NCI-H2107 treated with DMSO at 0.1 percent for 48 hours (cell line): ENCODE measurements around the gene TBCD.

Experiments used
- DNase-seq: peaks from one replicate; lab custom pipeline; 2025; ENCODE audit not compliant: unreplicated experiment; lab: John Stamatoyannopoulos, UW

The TBCD gene

DNA sequence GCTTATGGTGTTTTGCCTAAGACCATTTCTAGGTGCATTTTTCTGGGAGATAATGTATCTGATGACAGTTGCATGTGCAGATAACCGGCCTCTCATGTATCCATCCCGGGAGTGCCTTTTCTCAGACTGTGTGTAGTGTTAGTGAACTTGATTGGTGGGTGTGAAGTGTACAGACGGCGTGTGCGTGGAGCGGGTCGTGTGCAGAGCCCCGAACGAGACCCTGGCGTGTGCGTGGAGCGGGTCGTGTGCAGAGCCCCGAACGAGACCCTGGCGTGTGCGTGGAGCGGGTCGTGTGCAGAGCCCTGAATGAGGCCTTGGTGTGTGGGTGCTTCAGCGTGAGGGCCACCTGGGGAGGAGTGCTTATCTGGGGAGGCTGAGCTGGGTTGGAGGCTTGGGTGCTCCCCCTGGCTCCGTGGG is 116.9 kb downstream of the TBCD start:
- no peak for DNase-seq

DNA sequence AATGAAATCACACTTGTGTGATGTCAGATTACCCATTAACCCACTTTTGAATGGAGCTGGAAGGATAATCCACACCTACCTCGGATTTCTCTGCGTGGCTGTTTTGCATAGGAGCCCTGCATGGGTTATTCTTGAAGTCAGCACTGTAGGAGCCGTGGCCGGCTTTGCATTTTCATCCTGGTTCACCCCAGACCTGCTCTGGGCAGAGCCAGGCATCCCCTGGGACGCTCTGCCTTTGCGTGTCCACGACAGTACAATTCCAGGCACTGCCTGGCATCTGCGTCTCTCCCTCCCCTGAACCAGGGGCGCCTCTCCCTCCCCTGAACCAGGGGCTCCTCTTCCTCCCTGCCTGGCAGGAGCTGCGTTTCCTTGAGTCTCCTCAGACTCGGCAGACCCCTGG is 117.7 kb downstream of the TBCD start:
- DNase-seq, result no peak

GRCh38 chr17:82870091-82870491 is 118.2 kb downstream of the TBCD start:
- no peak for DNase-seq

GRCh38 chr17:82870541-82870940 is 118.7 kb downstream of the TBCD start:
- DNase-seq, result no peak

DNA sequence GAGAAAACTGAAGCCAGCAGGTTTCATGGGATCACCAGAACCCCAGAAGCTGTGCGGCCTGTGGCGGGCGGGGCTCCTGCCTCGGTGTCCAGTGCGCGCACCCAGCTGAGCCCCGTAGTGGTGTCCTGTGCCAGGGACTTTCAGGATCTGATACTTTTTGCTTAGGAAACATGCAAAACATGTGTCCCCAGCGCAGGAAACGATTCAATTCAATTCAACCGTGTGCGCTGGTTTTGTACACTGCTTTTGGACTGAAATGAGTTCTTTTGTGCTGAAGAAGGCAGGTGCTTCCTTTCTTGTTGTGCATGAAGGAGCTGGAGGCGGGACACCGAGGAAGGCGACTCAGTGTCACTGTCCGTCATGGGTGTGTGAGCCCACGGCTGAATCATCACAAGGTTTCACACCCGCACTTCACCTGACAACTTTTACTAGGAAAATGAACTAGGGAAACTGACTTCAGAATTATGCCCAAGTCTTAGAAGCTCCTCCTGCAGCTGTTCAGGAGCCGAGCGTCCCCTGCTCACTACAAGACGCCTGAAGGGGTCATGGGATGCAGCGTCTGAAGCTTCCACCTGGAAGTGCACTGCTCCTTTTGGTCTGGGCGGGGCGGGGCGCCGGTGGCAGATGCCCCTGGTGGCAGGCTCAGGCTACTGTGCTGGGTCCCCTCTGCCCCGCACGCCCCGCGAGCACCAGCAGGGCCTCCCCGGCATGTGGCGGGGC is 119.4 kb downstream of the TBCD start:
- no peak for DNase-seq

- no peak for DNase-seq
These were observed 120.1 kb downstream of the TBCD start for GRCh38 chr17:82871776-82872561.

- no peak for DNase-seq
These were observed 121.0 kb downstream of the TBCD start for GRCh38 chr17:82872591-82873520.

- DNase-seq, result no peak
These were observed 121.7 kb downstream of the TBCD start for GRCh38 chr17:82873521-82873920.

DNA sequence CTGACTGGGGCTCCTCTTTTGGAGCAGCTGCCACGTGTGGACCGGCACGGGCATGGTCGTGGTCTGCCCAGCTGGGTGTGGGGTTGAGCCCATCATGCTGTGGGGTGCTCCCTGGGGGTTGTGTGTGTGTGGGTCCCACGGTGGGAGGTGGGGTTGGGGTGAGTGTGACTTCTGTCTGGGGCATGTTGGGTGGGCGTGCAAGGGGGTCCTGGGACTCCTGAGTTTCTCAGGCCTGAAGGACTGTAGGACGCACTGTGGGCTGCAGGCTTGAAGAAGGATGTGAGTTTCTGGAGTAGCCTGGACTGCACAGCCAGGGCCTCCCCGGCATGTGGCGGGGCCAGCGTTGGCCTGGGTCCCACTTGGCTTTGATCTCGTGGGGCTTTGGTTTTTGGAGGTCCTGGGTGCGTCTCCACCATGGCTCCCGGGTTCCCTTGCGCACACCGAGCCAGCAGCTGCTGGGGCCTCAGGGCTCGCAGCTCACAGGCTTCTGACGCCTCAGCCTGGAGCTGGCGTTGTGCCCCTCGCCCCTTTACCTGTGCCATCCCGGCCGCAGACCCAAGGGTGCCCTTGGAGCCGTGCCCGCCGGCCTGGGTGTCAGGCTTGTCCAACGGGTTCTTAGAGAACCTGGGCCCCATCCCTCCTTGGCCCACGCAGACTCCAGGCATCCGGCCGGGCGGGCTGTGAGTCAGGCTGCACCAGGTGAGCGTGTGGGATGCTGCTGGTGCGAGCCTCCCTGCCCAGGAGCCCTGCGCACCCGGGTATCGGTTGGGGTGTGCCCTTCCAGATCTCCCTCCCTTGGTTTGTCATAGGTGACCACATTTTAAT is 122.4 kb downstream of the TBCD start:
- DNase-seq, result no peak

DNA sequence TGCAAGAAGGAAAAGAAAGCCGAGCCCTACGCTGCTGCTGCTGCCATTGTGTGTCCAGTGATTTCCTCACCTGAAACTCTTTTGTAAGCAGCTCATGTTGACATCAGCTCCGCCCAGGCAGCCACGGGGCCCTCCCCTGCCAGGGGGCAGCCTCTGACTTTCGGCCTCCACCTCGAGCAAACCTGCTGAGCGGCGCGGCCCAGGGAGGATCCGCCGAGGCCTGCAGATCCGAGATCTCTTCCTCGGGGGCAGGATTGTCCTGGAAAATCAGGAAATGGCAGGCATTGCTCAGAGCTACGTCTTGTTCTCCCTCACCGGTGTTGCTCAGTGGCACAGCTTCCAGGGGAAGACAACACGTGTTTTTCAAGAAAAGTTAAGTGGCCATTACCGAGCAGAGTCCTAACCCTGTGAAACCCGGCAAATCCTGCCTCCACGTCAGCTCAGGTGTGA is 123.6 kb downstream of the TBCD start:
- peak; percentile 49 for DNase-seq

DNA sequence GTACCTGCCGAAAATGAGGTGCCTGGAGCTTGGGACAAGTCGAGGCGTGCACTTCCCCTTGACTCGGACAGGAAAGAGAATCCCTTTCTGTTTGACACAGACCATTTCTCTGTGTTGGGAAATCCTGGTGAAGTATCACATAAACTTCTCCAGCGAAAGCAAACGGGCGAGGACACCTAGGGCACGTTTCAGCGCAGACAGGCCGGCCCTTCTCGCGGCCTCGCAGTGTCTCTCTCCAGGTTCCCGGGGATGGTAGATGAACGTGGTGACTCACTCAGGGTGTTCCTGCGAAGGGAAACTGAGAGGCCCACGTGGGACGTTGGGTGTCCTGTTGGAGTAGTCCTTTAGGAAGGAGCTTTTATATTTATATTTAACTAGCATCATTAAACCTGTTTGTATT is 124.3 kb downstream of the TBCD start:
- DNase-seq, result no peak

GRCh38 chr17:82876602-82877379 is 124.9 kb downstream of the TBCD start:
- peak; percentile 70 for DNase-seq

- DNase-seq, result no peak
These were observed 126.7 kb downstream of the TBCD start for GRCh38 chr17:82878527-82878926.

DNA sequence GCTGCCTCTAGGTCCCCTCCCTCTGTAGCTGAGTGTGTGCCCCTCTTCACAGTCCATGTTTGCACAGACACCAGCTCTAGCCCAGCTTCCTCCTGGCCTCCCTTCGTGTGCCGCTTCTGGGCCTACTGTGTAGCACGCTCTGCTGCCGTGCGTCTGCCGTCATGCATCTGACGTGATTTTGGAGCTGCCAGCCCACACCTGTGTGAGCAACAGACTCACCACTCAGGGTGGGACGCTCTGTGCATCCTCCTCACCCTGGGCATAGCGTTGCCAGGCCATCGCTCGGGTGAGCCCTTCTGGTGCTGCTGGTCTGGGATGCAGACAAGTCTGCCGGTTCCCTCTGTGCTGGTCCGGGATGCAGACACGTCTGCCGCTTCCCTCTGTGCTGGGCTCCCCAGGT is 127.4 kb downstream of the TBCD start:
- DNase-seq, result no peak

- DNase-seq, result no peak
These were observed 128.9 kb downstream of the TBCD start for GRCh38 chr17:82880620-82881323.

GRCh38 chr17:82881324-82881823 is 129.5 kb downstream of the TBCD start:
- no peak for DNase-seq

DNA sequence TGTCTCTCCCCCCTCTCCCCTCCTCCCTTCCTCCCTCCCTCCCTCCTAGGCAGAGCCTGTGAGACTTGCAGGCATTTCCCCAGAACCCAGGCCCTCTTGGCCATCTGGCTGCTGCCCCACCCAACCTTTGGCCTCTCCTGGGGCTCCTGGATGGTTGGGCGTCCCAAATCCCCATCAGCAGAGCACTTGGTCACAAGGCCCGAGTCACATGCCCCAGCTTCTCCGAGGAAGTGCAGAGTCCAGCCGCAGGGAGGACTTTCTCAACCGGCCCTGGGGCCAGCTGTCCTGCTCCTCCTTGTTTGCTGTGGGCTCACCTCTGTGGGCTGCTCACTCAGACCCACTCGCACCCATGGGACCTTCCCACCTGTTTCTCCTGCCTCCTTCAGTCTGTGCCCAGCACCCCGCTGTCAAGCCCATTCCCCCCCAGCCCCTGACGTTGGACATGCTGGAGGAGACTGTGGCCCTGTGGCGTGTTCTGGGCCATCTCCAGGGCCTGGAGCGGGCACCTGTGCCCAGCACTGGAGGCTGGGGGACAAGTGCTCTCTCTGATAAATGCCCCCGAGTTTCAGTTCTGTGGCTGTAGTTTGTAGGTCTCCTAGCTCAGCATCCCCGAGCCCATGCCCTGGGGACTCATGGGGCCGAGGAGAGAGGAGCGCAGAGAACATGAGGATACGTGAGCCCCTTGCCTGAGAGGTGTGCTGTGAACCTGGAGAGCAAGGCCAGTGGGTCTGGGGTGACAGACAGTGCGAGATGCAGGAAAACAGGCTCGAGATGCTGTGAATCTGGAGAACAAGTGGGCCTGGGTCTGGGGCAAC is 130.2 kb downstream of the TBCD start:
- no peak for DNase-seq
